H9 (cell line): ENCODE measurements around the gene BMPER. TPM values are rescaled to one million over a fixed set of nuclear protein-coding genes. Genes with fewer than 3 reads are reported as not detected.

ENCODE experiments used
- DNase-seq: peaks from one replicate; pipeline ENCODE4 v3.0.0-alpha.2; 2017
- H2AFZ ChIP-seq: one replicate; pipeline ENCODE4 v1.6.1; 2013; ENCODE audit warnings: mild to moderate bottlenecking, low read length, control low read depth, moderate library complexity
- H2AK5ac ChIP-seq: 2 replicates; pipeline ENCODE4 v1.6.1; 2013; ENCODE audit warnings: low read length, control low read depth, mixed read lengths; ENCODE audit not compliant: insufficient read length
- H2BK120ac ChIP-seq: one replicate; pipeline ENCODE4 v1.6.1; 2013; ENCODE audit warnings: low read depth, mild to moderate bottlenecking, low read length, control low read depth, inconsistent platforms; ENCODE audit not compliant: poor library complexity, severe bottlenecking
- H2BK12ac ChIP-seq: 2 replicates; pipeline ENCODE4 v1.6.1; 2013; ENCODE audit warnings: low read length, control low read depth, mixed read lengths, low read depth; ENCODE audit not compliant: insufficient read length
- H2BK15ac ChIP-seq: 2 replicates; pipeline ENCODE4 v1.6.1; 2013; ENCODE audit warnings: low read depth, low read length, control low read depth
- H2BK20ac ChIP-seq: one replicate; pipeline ENCODE4 v1.6.1; 2013; ENCODE audit warnings: low read depth, mild to moderate bottlenecking, low read length, control low read depth, inconsistent platforms; ENCODE audit not compliant: poor library complexity, severe bottlenecking
- H2BK5ac ChIP-seq: 2 replicates; pipeline ENCODE4 v1.6.1; 2013; ENCODE audit warnings: low read length, control low read depth, mixed read lengths; ENCODE audit not compliant: insufficient read length
- H3K14ac ChIP-seq: 2 replicates; pipeline ENCODE4 v1.6.1; 2013; ENCODE audit warnings: low read length, control low read depth; ENCODE audit not compliant: insufficient read depth
- H3K18ac ChIP-seq: 2 replicates; pipeline ENCODE4 v1.6.1; 2013; ENCODE audit warnings: low read depth, mild to moderate bottlenecking, mixed read lengths, low read length, control low read depth; ENCODE audit not compliant: insufficient read length
- H3K23ac ChIP-seq: 2 replicates; pipeline ENCODE4 v1.6.1; 2013; ENCODE audit warnings: low read length, control low read depth, mixed read lengths, low read depth; ENCODE audit not compliant: insufficient read length
- H3K23me2 ChIP-seq: 2 replicates; pipeline ENCODE4 v1.6.1; 2013; ENCODE audit warnings: low read depth, mild to moderate bottlenecking, mixed read lengths, low read length, control low read depth; ENCODE audit not compliant: insufficient read length, poor library complexity, severe bottlenecking
- H3K27ac ChIP-seq: 2 replicates; pipeline ENCODE4 v1.5.1; 2013; ENCODE audit warnings: low read length, control low read depth, mixed read lengths, low read depth; ENCODE audit not compliant: insufficient read length
- H3K27me3 ChIP-seq: 2 replicates; pipeline ENCODE4 v1.6.1; 2013; ENCODE audit warnings: low read length, control low read depth, inconsistent platforms; ENCODE audit not compliant: insufficient read depth
- H3K4ac ChIP-seq: 2 replicates; pipeline ENCODE4 v1.6.1; 2013; ENCODE audit warnings: low read depth, mild to moderate bottlenecking, control low read depth, inconsistent platforms, low read length, moderate library complexity
- H3K4me1 ChIP-seq: 2 replicates; pipeline ENCODE4 v1.6.1; 2013; ENCODE audit warnings: low read length, control low read depth, inconsistent platforms; ENCODE audit not compliant: insufficient read depth
- H3K4me2 ChIP-seq: 2 replicates; pipeline ENCODE4 v1.6.1; 2013; ENCODE audit warnings: low read length, control low read depth, mixed read lengths; ENCODE audit not compliant: insufficient read length, insufficient read depth
- H3K56ac ChIP-seq: 2 replicates; pipeline ENCODE4 v1.6.1; 2013; ENCODE audit warnings: low read depth, mild to moderate bottlenecking, mixed read lengths, low read length, control low read depth; ENCODE audit not compliant: insufficient read length
- H3K79me1 ChIP-seq: 2 replicates; pipeline ENCODE4 v1.6.1; 2013; ENCODE audit warnings: low read depth, mild to moderate bottlenecking, moderate library complexity, low read length, control low read depth, inconsistent platforms; ENCODE audit not compliant: insufficient read depth, poor library complexity, severe bottlenecking
- H3K79me2 ChIP-seq: 2 replicates; pipeline ENCODE4 v1.6.1; 2013; ENCODE audit warnings: low read length, control low read depth, inconsistent platforms; ENCODE audit not compliant: insufficient read depth
- H3K9ac ChIP-seq: 2 replicates; pipeline ENCODE4 v1.6.1; 2013; ENCODE audit warnings: low read length, control low read depth, mixed read lengths; ENCODE audit not compliant: insufficient read length; ENCODE audit errors: extremely low read depth
- H3K9me3 ChIP-seq: one replicate; pipeline ENCODE4 v1.6.1; 2013; ENCODE audit warnings: low read depth, low read length, inconsistent platforms; ENCODE audit not compliant: control insufficient read depth
- H3T11ph ChIP-seq: one replicate; pipeline ENCODE4 v1.6.1; 2013; ENCODE audit warnings: mild to moderate bottlenecking, low read length, control low read depth, inconsistent platforms
- H4K20me1 ChIP-seq: one replicate; pipeline ENCODE4 v1.6.1; 2013; ENCODE audit not compliant: control insufficient read depth, insufficient read length, insufficient read depth
- H4K5ac ChIP-seq: 2 replicates; pipeline ENCODE4 v1.6.1; 2013; ENCODE audit warnings: low read depth, mild to moderate bottlenecking, mixed read lengths, low read length, control low read depth; ENCODE audit not compliant: insufficient read length
- H4K8ac ChIP-seq: replicated peaks from 2 replicates; pipeline ENCODE4 v1.6.1; 2013; ENCODE audit warnings: low read length, control low read depth, mixed read lengths, low read depth; ENCODE audit not compliant: insufficient read length
- H4K91ac ChIP-seq: 2 replicates; pipeline ENCODE4 v1.6.1; 2013; ENCODE audit warnings: low read depth, mild to moderate bottlenecking, moderate library complexity, mixed read lengths, low read length, control low read depth; ENCODE audit not compliant: insufficient read length
- H3K27ac Mint-ChIP-seq, 3 experiments: 2 replicates in 2 of 3; 3 replicates in 1 of 3; pipeline ENCODE4 v1.8.0; 2020 to 2021; ENCODE audit warnings: mixed read lengths in 3 of 3, mild to moderate bottlenecking in 1 of 3, moderate library complexity in 1 of 3
- H3K27me3 Mint-ChIP-seq: 2 replicates; pipeline ENCODE4 v1.8.0; 2021; ENCODE audit warnings: low read depth, mild to moderate bottlenecking, moderate library complexity, mixed read lengths
- H3K36me3 Mint-ChIP-seq, 3 experiments: 2 replicates in 2 of 3; 3 replicates in 1 of 3; pipeline ENCODE4 v1.8.0; 2020 to 2021; ENCODE audit warnings: low read depth in 3 of 3, mixed read lengths in 3 of 3; ENCODE audit not compliant: insufficient read depth in 1 of 3
- H3K4me1 Mint-ChIP-seq, 2 experiments: 2 replicates each; pipeline ENCODE4 v1.8.0; 2020; ENCODE audit warnings: mixed read lengths in 2 of 2
- H3K4me3 Mint-ChIP-seq, 2 experiments: 2 replicates in 1 of 2; 3 replicates in 1 of 2; pipeline ENCODE4 v1.8.0; 2020 to 2021; ENCODE audit warnings: mild to moderate bottlenecking in 2 of 2, mixed read lengths in 2 of 2, moderate library complexity in 1 of 2
- H3K9me3 Mint-ChIP-seq, 2 experiments: 2 replicates in 1 of 2; 3 replicates in 1 of 2; pipeline ENCODE4 v1.8.0; 2020; ENCODE audit warnings: mild to moderate bottlenecking in 2 of 2, mixed read lengths in 2 of 2, moderate library complexity in 1 of 2
- CTCF ChIP-seq: fragments of 200-600 bp; sonication (generic); conservative IDR thresholded peaks from 3 replicates; pipeline ENCODE4 v1.8.0; 2021; ENCODE audit warnings: antibody characterized with exemption, mild to moderate bottlenecking
- WGBS: extraction: QIAGEN DNeasy Blood & Tissue Kit; methylation state at CpG from one replicate; pipeline ENCODE4 v1.1.7; 2013; ENCODE audit warnings: missing lambda C conversion rate, low lambda C conversion rate, mixed read lengths; ENCODE audit not compliant: insufficient read length; ENCODE audit errors: extremely low coverage; 5-methylcytosine and 5-hydroxymethylcytosine counted together
- total RNA-seq: library from RNA; stranded (reverse); gene quantifications from 2 replicates; pipeline ENCODE4 v1.2.1, GENCODE V29; 2021

BMPER gene
- total RNA-seq, 1 experiment from 2014 or later, result 0.20 TPM

DNA sequence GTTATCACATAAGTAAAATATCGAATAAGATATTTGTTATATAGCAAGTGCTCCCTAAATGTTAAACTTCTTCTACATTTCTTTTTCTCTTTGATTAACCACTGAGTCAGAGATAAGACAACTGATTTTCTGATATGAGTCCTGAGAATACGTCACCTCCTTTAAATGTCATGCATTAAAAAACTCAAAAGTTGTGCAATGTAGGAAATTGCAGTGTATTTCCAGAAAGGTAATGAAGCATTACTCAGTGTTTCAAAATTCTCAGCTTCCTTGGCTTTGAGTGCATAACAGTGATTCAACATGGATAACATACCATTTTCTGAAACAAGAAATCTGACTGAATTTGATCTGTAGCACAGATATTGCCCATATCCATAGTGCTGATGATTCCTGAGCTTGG, 155.8 kb downstream of the BMPER start:
- Histone ChIP-seq H3K18ac (no peak overlapping the region), H4K20me1 (no peaks in the 10 kb centered on the region), H2BK5ac (no peak overlapping the region), H3K4ac (no peak overlapping the region), H4K8ac (no peak overlapping the region), H3K23ac (no peak overlapping the region), H2AFZ (no peak overlapping the region), H3T11ph (no peak overlapping the region), H3K9ac (no peak overlapping the region), H2BK15ac (no peak overlapping the region), H3K79me1 (no peaks in the 10 kb centered on the region), H3K4me2 (no peak overlapping the region), H2AK5ac (no peak overlapping the region), H4K5ac (no peak overlapping the region), H3K4me1 (peaks cover 15% of the 10 kb centered on the region; the same call in 1 of the 2 replicates), H2BK12ac (no peak overlapping the region), H3K9me3 (no peaks in the 10 kb centered on the region), H3K27ac (no peak overlapping the region), H2BK120ac (no peak overlapping the region), H3K14ac (no peak overlapping the region), H3K79me2 (no peaks in the 10 kb centered on the region), H3K56ac (no peak overlapping the region), H4K91ac (no peak overlapping the region), H3K27me3 (no peaks in the 10 kb centered on the region), H3K23me2 (no peaks in the 10 kb centered on the region), H2BK20ac (no peak overlapping the region)
- Mint-ChIP-seq H3K9me3 (no peaks in the 10 kb centered on the region), H3K36me3 (no peaks in the 10 kb centered on the region), H3K27me3 (no peaks in the 10 kb centered on the region), H3K4me3 (no peak overlapping the region), H3K27ac (no peak overlapping the region), H3K4me1 (peaks cover 38 to 41% of the 10 kb centered on the region in 2 experiments)
- TF ChIP-seq CTCF, result no peak
- DNase-seq, result no peak
- WGBS, result no CpG with 5 or more reads among the region's 2 CpGs
